ENCODE results near the gene GRK2.

The GRK2 gene

GRCh38 chr11:67302571-67303131 lies 36.4 kb downstream of the GRK2 start:
- peak in 7 of 42 donors; percentile 12 to 43 (median 21) for DNase-seq
- intact Hi-C loops (cut with DNase I): no loop called here

GRCh38 chr11:67303132-67303834 lies 37.0 kb downstream of the GRK2 start, which contains the start of gene SSH3:
SSH3 (plus strand) TSS chr11:67303530; CDS start chr11:67303626, 96 bp downstream.
- intact Hi-C loops (cut with DNase I): no loop called here
- DNase-seq: peak; percentile 45 to 86 (median 74)

- peak in 4 of 42 donors; percentile 7 to 32 (median 16) for DNase-seq
- intact Hi-C loops (cut with DNase I): no loop called here
These were observed 37.6 kb downstream of the GRK2 start for GRCh38 chr11:67303835-67304411.

GRCh38 chr11:67304511-67305113 lies 38.3 kb downstream of the GRK2 start:
- peak in 9 of 42 donors; percentile 4 to 26 (median 13) for DNase-seq
- intact Hi-C loops (cut with DNase I): no loop called here

GRCh38 chr11:67306769-67307544 lies 40.7 kb downstream of the GRK2 start:
- intact Hi-C loops (cut with DNase I): no loop called here
- peak in 6 of 42 donors; percentile 5 to 38 (median 15) for DNase-seq

- DNase-seq: peak in 2 of 42 donors; percentile 5 to 14
- intact Hi-C loops (cut with DNase I): no loop called here
These were observed 41.3 kb downstream of the GRK2 start for GRCh38 chr11:67307545-67308001.

- DNase-seq: peak in 5 of 42 donors; percentile 5 to 13 (median 9)
- intact Hi-C loops (cut with DNase I): no loop called here
These were observed 42.0 kb downstream of the GRK2 start for GRCh38 chr11:67308031-67308866.

- intact Hi-C loops (cut with DNase I): no loop called here
These were observed 42.9 kb downstream of the GRK2 start for GRCh38 chr11:67309166-67309565.

GRCh38 chr11:67309661-67310061 lies 43.4 kb downstream of the GRK2 start:
- DNase-seq: peak in 3 of 42 donors; percentile 1 to 11 (median 10)
- intact Hi-C loops (cut with DNase I): no loop called here

More at GRCh38 chr11:67309166-67309565, 42.9 kb downstream of the GRK2 start:
- peak in 2 of 42 donors; percentile 3 to 14 for DNase-seq

- intact Hi-C loops (cut with DNase I): no loop called here
- DNase-seq: peak in 2 of 42 donors; percentile 8 to 13
These were observed 44.2 kb downstream of the GRK2 start for GRCh38 chr11:67310246-67311050.

- intact Hi-C loops (cut with DNase I): no loop called here
- peak in 1 of 42 donors; percentile 2 for DNase-seq
These were observed 44.8 kb downstream of the GRK2 start for GRCh38 chr11:67311051-67311555.

GRCh38 chr11:67311556-67312082 lies 45.3 kb downstream of the GRK2 start:
- intact Hi-C loops (cut with DNase I): no loop called here
- peak in 1 of 42 donors; percentile 10 for DNase-seq

GRCh38 chr11:67312187-67313021 lies 46.1 kb downstream of the GRK2 start:
- intact Hi-C loops (cut with DNase I): no loop called here
- peak in 1 of 42 donors; percentile 18 for DNase-seq

GRCh38 chr11:67313125-67313890 lies 47.0 kb downstream of the GRK2 start:
- intact Hi-C loops (cut with DNase I): no loop called here
- peak in 1 of 42 donors; percentile 9 for DNase-seq

GRCh38 chr11:67314218-67314617 lies 47.9 kb downstream of the GRK2 start:
- DNase-seq: no peak
- intact Hi-C loops (cut with DNase I): no loop called here

Data from head of caudate nucleus (tissue), 42 donors.